DLD1 (cell line): Measurements from ENCODE around the gene GABBR1.

Experiments used
- in situ Hi-C: cut with HindIII; loops from 2 replicates; pipeline ENCODE4 v1.10.0; 2017; ENCODE audit warnings: low sequenced_read_pairs

Gene GABBR1

DNA sequence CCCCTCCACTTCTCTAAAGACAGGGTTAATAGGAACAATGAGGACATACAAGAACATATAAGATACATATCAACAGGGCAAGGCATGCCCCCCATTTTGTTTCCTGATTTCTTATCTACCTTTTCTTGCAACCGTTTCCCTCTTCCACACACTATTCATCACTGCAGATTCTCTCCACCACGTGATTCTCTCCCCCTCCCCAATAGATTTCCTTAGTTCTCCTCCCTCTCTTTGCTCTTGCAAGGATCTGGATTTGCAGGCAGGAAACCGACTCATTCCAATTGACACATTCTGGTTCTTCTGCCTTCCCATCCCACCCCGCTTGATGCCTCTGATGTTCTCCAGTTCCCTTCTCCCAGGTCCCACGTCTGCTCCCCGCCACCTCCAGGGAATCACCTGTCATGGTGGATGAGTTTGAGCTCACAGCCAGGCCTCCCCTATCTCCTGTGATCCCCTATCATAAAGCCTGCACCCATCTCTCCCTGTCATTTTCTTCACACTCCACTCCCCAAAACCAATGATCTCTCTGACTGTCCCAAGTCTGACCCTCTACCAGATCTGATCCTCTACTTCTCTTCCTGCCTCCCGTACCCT lies 7.5 kb downstream of the GABBR1 start:
- in situ Hi-C loops = no loop called here

DNA sequence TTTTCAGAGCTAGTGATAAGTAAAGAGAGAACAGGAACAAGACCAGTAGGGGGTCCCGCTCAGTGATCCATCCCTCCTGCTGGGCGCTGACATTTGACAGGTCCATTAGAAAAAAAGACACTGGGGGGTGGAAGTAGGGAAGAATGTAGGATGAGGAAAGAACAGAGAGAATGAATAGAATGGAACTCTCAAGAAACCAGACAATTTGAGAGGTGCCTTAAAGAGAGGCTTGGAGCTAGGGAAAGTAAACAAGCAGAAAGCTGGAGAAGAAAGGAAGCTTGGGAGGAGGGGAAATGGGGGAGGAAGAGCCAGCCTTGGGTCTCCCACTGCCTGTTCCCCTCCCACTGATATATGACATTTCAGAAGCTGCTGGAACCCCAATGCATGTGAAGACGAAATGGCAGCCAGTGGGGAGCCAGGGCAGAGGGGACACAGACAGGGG lies 8.4 kb downstream of the GABBR1 start:
- in situ Hi-C loops = no loop called here

DNA sequence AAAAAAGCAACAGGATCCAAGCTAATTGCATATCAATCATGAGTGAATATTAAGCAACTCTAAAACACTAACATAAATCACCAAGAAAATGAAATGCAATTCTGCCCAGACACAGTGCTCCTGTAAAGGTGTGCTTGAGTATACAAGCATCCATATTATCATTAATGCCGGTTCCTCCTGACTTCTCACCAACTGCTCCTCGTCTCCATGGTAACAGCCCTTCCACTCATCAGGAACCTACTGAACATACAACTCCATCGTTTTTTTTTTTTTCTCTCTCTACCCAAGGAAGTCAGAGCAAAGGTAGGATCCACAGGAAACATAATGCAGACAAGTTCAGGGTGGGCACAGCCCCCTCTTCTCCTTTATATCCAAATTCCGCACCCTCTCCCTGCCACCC lies 12.4 kb downstream of the GABBR1 start:
- in situ Hi-C loops = no loop called here

GRCh38 chr6:29619578-29620160 lies 13.3 kb downstream of the GABBR1 start:
- in situ Hi-C loops = no loop called here

GRCh38 chr6:29617782-29618554 lies 15.0 kb downstream of the GABBR1 start:
- in situ Hi-C loops = no loop called here

DNA sequence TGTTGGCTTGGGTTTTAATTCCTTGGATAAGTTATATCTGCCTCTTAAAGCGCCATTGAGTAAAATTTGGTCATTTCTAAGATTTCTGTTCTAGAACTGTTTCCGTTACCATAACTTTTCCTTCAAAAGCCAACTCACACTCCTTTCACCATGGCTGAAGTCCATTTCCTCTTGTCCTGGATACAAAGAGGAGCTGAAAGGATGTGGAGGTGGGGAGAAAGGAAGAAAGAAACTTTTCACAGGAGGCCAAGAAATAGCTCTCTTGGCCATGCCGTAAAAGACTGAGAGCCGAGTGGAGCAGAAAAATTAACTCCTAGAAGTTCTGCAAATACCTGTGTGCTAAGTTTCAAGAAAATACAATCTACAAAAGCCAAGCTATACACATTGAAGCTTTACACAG lies 21.6 kb downstream of the GABBR1 start:
- in situ Hi-C loops = no loop called here

DNA sequence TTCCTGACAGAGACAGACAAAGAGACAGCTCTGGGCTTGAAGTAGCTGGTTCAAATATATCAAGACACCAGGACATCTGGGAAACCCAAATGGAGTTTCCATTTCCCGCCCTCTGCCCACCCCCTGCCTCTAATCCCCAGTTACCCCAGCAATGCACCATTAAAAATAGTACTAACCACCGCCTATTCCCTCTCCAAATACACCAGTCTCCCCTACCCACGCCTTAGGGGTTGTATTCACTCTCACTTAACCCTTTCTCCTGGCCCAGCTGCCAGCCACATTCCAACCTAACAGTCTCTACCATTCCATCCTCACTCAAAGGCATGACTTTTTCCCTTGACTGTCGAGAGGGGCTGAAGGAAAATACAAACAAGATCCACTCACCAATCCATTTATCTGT lies 22.4 kb downstream of the GABBR1 start:
- in situ Hi-C loops = no loop called here

- in situ Hi-C loops = no loop called here
These were observed 24.9 kb downstream of the GABBR1 start for GRCh38 chr6:29608131-29608530.

GRCh38 chr6:29603930-29604329 lies 29.1 kb downstream of the GABBR1 start:
- in situ Hi-C loops = no loop called here

DNA sequence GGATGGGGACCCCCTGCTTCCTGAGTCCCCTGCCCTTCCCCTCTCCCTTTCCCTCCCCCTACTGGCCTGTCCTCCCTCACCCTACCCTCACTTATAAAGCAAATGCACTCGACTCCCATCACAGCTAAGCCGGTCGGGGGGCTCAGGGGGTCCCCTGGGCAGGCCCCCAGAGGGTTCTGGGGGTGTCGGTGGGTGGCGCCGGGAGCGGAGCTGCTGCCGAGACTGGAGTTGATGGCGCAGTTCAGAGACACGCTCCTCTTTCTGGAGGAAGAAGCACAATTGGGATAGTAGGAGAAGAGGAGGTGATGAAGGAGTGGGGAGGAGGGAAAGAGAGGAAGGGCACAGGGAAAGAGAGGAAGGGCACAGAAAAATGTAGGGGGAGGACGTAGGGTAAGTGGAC lies 29.5 kb downstream of the GABBR1 start:
- in situ Hi-C loops = no loop called here

GRCh38 chr6:29602564-29603361 lies 30.2 kb downstream of the GABBR1 start:
- in situ Hi-C loops = no loop called here

- in situ Hi-C loops = no loop called here
These were observed 34.7 kb downstream of the GABBR1 start for GRCh38 chr6:29598172-29598747.

DNA sequence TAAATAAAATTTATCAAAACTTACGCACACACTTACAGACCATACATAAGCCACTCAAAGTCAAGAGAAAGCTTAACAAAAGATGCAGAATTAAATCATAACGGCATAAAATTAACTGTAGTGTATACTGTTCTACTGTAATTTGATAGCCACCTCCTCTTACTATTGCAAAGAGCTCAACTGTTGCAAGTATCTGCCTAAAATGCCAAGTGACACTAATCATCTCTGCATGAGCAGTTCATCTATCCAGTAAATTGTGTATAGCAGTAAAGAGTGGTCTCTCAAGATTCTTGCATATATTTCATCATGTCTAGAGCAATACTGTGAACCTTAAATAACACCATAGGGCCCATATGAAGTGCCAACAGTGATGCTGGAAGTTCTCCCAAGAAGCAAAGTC lies 35.8 kb downstream of the GABBR1 start:
- in situ Hi-C loops = no loop called here

GRCh38 chr6:29596381-29596900 lies 36.5 kb downstream of the GABBR1 start:
- in situ Hi-C loops = no loop called here

GRCh38 chr6:29593199-29593855 lies 39.7 kb downstream of the GABBR1 start:
- in situ Hi-C loops = no loop called here

GRCh38 chr6:29591677-29592076 lies 41.3 kb downstream of the GABBR1 start:
- in situ Hi-C loops = no loop called here

- in situ Hi-C loops = no loop called here
These were observed 42.7 kb downstream of the GABBR1 start for GRCh38 chr6:29590218-29590808.

- in situ Hi-C loops = no loop called here
These were observed 43.4 kb downstream of the GABBR1 start for GRCh38 chr6:29589423-29590048.

GRCh38 chr6:29584821-29585220 lies 48.2 kb downstream of the GABBR1 start, which contains the start of gene OR2H2:
OR2H2 (plus strand) TSS chr6:29585121; CDS start chr6:29587945, 2,824 bp downstream.
- in situ Hi-C loops = no loop called here
